ENCODE results near the gene GRAMD1A. TPM values are rescaled to one million over a fixed set of nuclear protein-coding genes. Genes with fewer than 3 reads are reported as not detected.

GRAMD1A gene
- total and polyA plus RNA-seq, 2 of the 8 experiments (the other 6 are each of a cell fraction or from before 2014, with no cell fraction given) = 113 to 154 TPM

DNA sequence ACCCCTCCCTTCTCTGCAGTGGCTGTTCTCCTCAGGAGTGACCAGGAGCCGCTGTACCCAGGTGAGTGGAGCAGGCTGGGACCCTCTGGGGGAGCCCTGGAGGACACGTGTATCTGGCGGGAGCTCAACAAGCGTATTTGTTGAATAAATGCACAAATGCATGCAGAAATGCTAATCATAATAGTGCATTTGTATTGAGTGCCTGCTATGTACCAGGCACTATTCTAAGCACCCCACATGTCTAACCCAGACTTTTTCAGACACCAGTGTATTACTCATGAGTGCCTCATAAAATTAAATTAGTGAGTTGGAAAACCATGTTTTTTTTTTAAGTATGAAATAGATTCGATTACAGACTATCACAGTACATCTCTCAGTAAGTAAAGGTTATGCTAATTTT lies 49.3 kb downstream of the GRAMD1A start:
- H4K91ac ChIP-seq (replicated peaks; ENCODE audit: insufficient read length, low read length) = no peak overlapping the region
- ChIA-PET POLR2A (ENCODE audit: partially characterized antibody) (interaction anchor here (0.9 kb wide), 1 partner anchor 9 kb away, joined by 3 read pairs; no protein-coding TSS in a partner anchor), CTCF (ENCODE audit: partially characterized antibody) (interaction anchor here (0.9 to 13.0 kb wide), 4 partner anchors 18 to 77 kb away, joined by 3 to 56 read pairs (median 8); partner anchors contain the start of gene FXYD3)
- H3K9ac ChIP-seq (replicated peaks in 1 of 4; ENCODE audit: extremely low read depth in 1 of 4, low read depth in 3 of 4, low read length in 3 of 4) = no peak overlapping the region
- H4K20me1 ChIP-seq (replicated peaks in 1 of 2; ENCODE audit: control insufficient read depth in 1 of 2, insufficient read depth in 2 of 2, low read length in 2 of 2) = peaks cover 0 to 5% of the 10 kb centered on the region in 2 experiments
- H2AFZ ChIP-seq (ENCODE audit: low read length) = no peak overlapping the region
- H3K23me2 ChIP-seq (ENCODE audit: low read depth, low read length) = no peaks in the 10 kb centered on the region
- no peak overlapping the region for H3K14ac ChIP-seq (ENCODE audit: insufficient read length)
- H3K56ac ChIP-seq (replicated peaks; ENCODE audit: insufficient read length, low read depth, low read length) = no peak overlapping the region
- H3K27me3 ChIP-seq (replicated peaks in 1 of 4; ENCODE audit: control insufficient read depth in 3 of 4, extremely low read depth in 1 of 4, insufficient read depth in 3 of 4, low read length in 3 of 4) = no peaks in the 10 kb centered on the region
- FAIRE-seq = no peak
- no peak overlapping the region for H2BK12ac ChIP-seq (ENCODE audit: low read depth, low read length)
- H3K36me3 ChIP-seq (ENCODE audit: control insufficient read depth in 2 of 4, insufficient read depth in 4 of 4, low read length in 3 of 4) = no peaks in the 10 kb centered on the region; a peak in 1 of 8 replicates
- no peak overlapping the region for H4K8ac ChIP-seq (ENCODE audit: extremely low read depth, insufficient read depth, low read length)
- no peak overlapping the region for H3K27ac ChIP-seq (ENCODE audit: low read depth, low read length)
- no peak overlapping the region for H2BK5ac ChIP-seq (ENCODE audit: low read depth, low read length)
- H3K79me1 ChIP-seq (ENCODE audit: low read depth, low read length) = no peaks in the 10 kb centered on the region
- peaks cover 0 to 14% (median 8%) of the 10 kb centered on the region in 4 experiments; a peak in 5 of 7 replicates for H3K4me1 ChIP-seq (replicated peaks in 1 of 4; ENCODE audit: control insufficient read depth in 3 of 4, insufficient read depth in 4 of 4, low read length in 3 of 4)
- no peak overlapping the region for H3K4me3 ChIP-seq (ENCODE audit: extremely low read depth in 1 of 4, insufficient read depth in 2 of 4, low read depth in 3 of 4, low read length in 4 of 4)
- DNase-seq (ENCODE audit: low read depth in 1 of 2, low spot score in 2 of 2) = no peak
- H2BK120ac ChIP-seq (replicated peaks; ENCODE audit: low read depth, low read length) = no peak overlapping the region
- H3K4ac ChIP-seq (replicated peaks; ENCODE audit: insufficient read length, low read depth, low read length) = no peak overlapping the region
- H3K18ac ChIP-seq (ENCODE audit: extremely low read depth, low read length) = no peak overlapping the region
- peaks cover 0 to 3% of the 10 kb centered on the region in 2 experiments; a peak in 1 of 4 replicates for H3K79me2 ChIP-seq (ENCODE audit: control insufficient read depth in 1 of 2, insufficient read depth in 2 of 2, low read length in 2 of 2)
- WGBS, 2 experiments (ENCODE audit: extremely low coverage in 1 of 2, insufficient coverage in 1 of 2, insufficient read length in 1 of 2, insufficient replicate concordance in 2 of 2, low coverage in 1 of 2, low lambda C conversion rate in 2 of 2, missing lambda C conversion rate in 1 of 2) = 89% methylated on average over 5 of the region's 5 CpGs; no CpG with 5 or more reads in 1 of the 2 experiments
- H2AK5ac ChIP-seq (ENCODE audit: low read depth, low read length) = no peak overlapping the region
- H3K4me2 ChIP-seq (ENCODE audit: insufficient read depth in 1 of 2, low read depth in 2 of 2, low read length in 2 of 2) = no peak overlapping the region
- no peak overlapping the region for H2BK20ac ChIP-seq (ENCODE audit: low read length)
- H2BK15ac ChIP-seq (ENCODE audit: low read length) = no peak overlapping the region
- H3K9me3 ChIP-seq (ENCODE audit: insufficient read depth in 2 of 2, low read depth in 1 of 2, low read length in 1 of 2) = no peaks in the 10 kb centered on the region
- H4K5ac ChIP-seq (ENCODE audit: insufficient read length, low read depth, low read length) = no peak overlapping the region
- H3K23ac ChIP-seq (ENCODE audit: insufficient read length) = no peak overlapping the region
- TF ChIP-seq NRF1 (IDR thresholded peaks at IDR 0.05; ENCODE audit: low read depth, low read length) (no peak), CTBP2 (IDR thresholded peaks at IDR 0.05; ENCODE audit: borderline replicate concordance, insufficient read depth, insufficient read length, low read length) (no peak), CHD2 (IDR thresholded peaks at IDR 0.05; ENCODE audit: low read length) (no peak), RXRA (IDR thresholded peaks at IDR 0.05; ENCODE audit: insufficient read depth, low read depth, low read length) (no peak), RAD21 (IDR thresholded peaks at IDR 0.05 in 1 of 2, conservative IDR thresholded peaks at IDR 0.05 in 1 of 2; ENCODE audit: low read depth in 2 of 2, low read length in 2 of 2) (no peak), PHF8 (conservative IDR thresholded peaks at IDR 0.05; ENCODE audit: low read depth, low read length) (no peak), TBP (IDR thresholded peaks at IDR 0.05; ENCODE audit: low read depth, low read length) (no peak), MAFK (IDR thresholded peaks at IDR 0.05; ENCODE audit: low read depth, low read length) (no peak), SIN3A (conservative IDR thresholded peaks at IDR 0.05 in 1 of 2, IDR thresholded peaks at IDR 0.05 in 1 of 2; ENCODE audit: low read depth in 1 of 2, low read length in 2 of 2) (no peak), RFX5 (IDR thresholded peaks at IDR 0.05; ENCODE audit: borderline replicate concordance, low read depth, low read length) (no peak), BACH1 (IDR thresholded peaks at IDR 0.05; ENCODE audit: low read length) (no peak), SP1 (IDR thresholded peaks at IDR 0.05; ENCODE audit: low read depth, low read length) (no peak), HDAC6 (IDR thresholded peaks at IDR 0.05; ENCODE audit: low read depth, low read length) (no peak)

All from H1 (cell line).